Esophagus (tissue), 2 donors: ENCODE measurements around the gene ALG1. TPM values are rescaled to one million over a fixed set of nuclear protein-coding genes. Genes with fewer than 3 reads are reported as not detected.
A peak's percentile ranks its signal among the peaks of the same experiment; 100 is the strongest.
"Not testable (repeated sequence)": the region's sequence is repeated elsewhere in the genome, so short reads cannot be mapped to it uniquely, and the experiment has no call there.

Source experiments
- H3K27ac ChIP-seq, 2 donors: one replicate each; pipeline ENCODE4 v1.5.1; 2013; ENCODE audit warnings: low read depth in 2 of 2, mild to moderate bottlenecking in 2 of 2, inconsistent platforms in 1 of 2, low read length in 1 of 2, moderate library complexity in 1 of 2
- H3K27me3 ChIP-seq, 2 donors: one replicate each; pipeline ENCODE4 v1.6.1; 2013; ENCODE audit warnings: low read length in 2 of 2, control low read depth in 1 of 2, mild to moderate bottlenecking in 1 of 2; ENCODE audit not compliant: insufficient read depth in 2 of 2, control insufficient read depth in 1 of 2
- H3K36me3 ChIP-seq, 2 donors: one replicate each; pipeline ENCODE4 v1.6.1; 2013; ENCODE audit warnings: low read length in 1 of 2; ENCODE audit not compliant: control insufficient read depth in 2 of 2, insufficient read depth in 2 of 2
- H3K4me1 ChIP-seq, 2 donors: one replicate each; pipeline ENCODE4 v1.6.1; 2013; ENCODE audit warnings: low read length in 1 of 2; ENCODE audit not compliant: control insufficient read depth in 2 of 2, insufficient read depth in 2 of 2
- H3K4me3 ChIP-seq, 2 donors: one replicate each; pipeline ENCODE4 v1.5.1; 2013; ENCODE audit warnings: low read length in 2 of 2, mild to moderate bottlenecking in 2 of 2, low read depth in 1 of 2, moderate library complexity in 1 of 2
- H3K9me3 ChIP-seq, 2 donors: one replicate each; pipeline ENCODE4 v1.6.1; 2013; ENCODE audit warnings: mild to moderate bottlenecking in 2 of 2, low read depth in 1 of 2, low read length in 1 of 2, moderate library complexity in 1 of 2; ENCODE audit not compliant: control insufficient read depth in 2 of 2, insufficient read depth in 1 of 2
- WGBS, 2 donors: extraction: QIAGEN DNeasy Blood & Tissue Kit; methylation state at CpG; one replicate each; pipeline ENCODE4 v1.1.7; 2013; 5-methylcytosine and 5-hydroxymethylcytosine counted together
- polyA plus RNA-seq, 2 donors: library from polyadenylated mRNA; stranded (reverse); fragments of 200-250 nt; gene quantifications; one replicate each; pipeline ENCODE4 v1.2.3, GENCODE V29; 2013
- donor health status: healthy with polysubstance abuse.
- donor health status: Bipolar disorder and iron deficiency.

Gene ALG1
- polyA plus RNA-seq, 2 donors = 7.6 to 12.5 TPM

DNA sequence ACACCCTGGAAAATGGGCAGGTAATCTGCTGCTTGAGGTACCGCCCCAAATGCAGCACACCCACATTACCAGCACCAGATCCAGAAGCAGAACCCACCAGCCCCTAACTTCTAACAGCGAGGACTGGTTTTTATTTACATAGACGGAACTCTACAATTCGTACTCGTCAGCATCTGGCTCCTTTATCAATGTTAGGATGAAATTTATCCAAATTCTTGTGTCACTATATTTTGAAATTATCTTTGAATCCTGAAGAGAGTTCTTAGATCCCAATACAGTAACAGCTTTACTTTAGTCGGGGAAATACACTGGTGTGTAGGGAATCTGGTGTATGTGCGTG is 332 bp upstream of the ALG1 start:
- H3K4me1 ChIP-seq = peaks cover 0 to 3% of the 10 kb centered on the region in 2 donors
- peak overlapping the region; percentile 65 to 85 for H3K27ac ChIP-seq
- H3K36me3 ChIP-seq = peaks cover 3 to 11% of the 10 kb centered on the region in 2 donors
- no peaks in the 10 kb centered on the region for H3K9me3 ChIP-seq
- 48 to 49% methylated on average over 7 of the region's 7 CpGs for WGBS, 2 donors
- H3K4me3 ChIP-seq = peak overlapping the region; percentile 81 to 84
- H3K27me3 ChIP-seq = no peaks in the 10 kb centered on the region

DNA sequence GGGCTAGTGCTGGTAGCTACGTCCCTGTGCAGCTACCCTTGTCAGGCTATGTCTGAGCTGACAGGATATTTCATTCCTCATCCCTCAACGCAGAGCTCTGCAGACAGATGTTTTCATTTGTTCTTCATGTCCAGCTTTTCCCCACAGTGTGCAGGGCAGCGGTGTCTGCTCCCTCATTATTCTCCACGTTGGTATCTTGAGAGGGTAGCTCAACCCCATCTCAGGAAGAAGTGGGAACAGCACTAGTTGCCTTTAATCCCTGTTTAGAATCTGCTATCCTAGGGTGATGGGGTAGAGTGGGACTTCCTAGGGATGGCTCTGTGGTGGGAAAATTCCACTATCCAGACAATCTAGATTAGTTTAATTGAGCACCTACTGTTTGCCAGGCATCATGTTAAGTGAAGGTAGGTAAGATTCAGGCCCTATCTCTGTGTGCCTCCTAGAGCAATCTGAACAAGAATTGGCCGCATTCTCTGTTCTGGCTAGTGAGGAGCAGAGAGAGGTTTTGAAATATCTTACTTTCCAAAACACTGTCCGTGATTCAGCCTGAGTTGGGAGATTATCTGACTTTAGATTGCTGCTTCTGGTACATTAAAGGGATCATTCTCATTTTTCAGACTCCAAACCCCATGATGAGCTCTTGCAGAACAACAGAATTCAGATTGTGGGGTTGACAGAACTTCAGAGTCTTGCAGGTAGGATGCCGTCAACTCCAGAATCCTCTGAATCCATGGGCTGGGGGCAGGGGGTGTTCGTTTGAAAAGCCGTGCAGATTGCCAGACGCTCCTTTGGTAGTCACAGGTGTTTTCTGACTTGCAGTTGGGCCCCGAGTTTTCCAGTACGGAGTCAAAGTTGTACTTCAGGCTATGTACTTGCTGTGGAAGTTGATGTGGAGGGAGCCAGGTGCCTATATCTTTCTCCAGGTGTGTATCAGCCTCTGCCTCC is 963 bp downstream of the ALG1 start:
- no peaks in the 10 kb centered on the region for H3K27me3 ChIP-seq
- peak overlapping the region; percentile 16 to 65 for H3K27ac ChIP-seq
- peaks cover 3 to 16% of the 10 kb centered on the region in 2 donors for H3K36me3 ChIP-seq
- H3K4me3 ChIP-seq = peak overlapping the region; percentile 81 to 84
- H3K9me3 ChIP-seq = no peaks in the 10 kb centered on the region
- H3K4me1 ChIP-seq = peaks cover 0 to 3% of the 10 kb centered on the region in 2 donors
- 55 to 60% methylated on average over 12 of the region's 12 CpGs for WGBS, 2 donors

DNA sequence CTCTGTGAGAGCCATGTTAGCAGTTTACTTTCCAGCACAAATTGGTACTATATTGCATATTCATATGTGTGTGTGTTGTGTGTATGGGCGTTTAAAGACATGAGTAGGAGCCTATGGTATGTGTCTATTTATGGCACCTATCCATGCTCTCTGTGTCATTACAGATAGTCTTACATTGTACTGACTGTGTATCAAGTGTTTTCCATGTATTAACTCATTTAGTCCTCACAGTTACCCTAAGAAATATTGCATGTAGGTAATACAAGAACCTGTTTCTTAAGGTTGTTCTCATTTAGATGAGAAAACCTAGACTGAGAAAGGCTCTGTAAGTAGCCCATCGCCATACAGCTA is 1.6 kb downstream of the ALG1 start:
- no peak overlapping the region for H3K27ac ChIP-seq
- WGBS, 2 donors = 74 to 75% methylated on average over 2 of the region's 2 CpGs
- no peaks in the 10 kb centered on the region for H3K9me3 ChIP-seq
- H3K36me3 ChIP-seq = peaks cover 3 to 16% of the 10 kb centered on the region in 2 donors
- H3K27me3 ChIP-seq = no peaks in the 10 kb centered on the region
- no peak overlapping the region for H3K4me3 ChIP-seq
- peaks cover 0 to 3% of the 10 kb centered on the region in 2 donors for H3K4me1 ChIP-seq

DNA sequence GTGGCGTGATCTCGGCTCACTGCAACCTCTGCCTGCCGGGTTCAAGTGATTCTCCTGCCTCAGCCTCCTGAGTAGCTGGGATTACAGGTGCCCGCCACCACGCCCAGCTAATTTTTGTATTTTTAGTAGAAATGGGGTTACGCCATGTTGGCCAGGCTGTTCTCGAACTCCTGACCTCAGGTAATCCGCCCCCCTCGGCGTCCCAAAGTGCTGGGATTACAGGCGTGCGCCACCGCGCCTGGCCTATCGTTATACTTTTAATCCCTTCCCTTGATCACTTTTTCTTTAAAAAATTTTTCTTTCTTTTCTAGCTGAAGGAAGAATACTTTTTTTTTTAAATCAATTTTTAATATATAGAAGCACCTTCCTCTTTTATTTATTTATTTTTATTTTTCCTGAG is 2.1 kb downstream of the ALG1 start:
- not testable (repeated sequence) for H3K9me3 ChIP-seq, H3K4me3 ChIP-seq, H3K27ac ChIP-seq, H3K4me1 ChIP-seq, H3K27me3 ChIP-seq
- 95 to 96% methylated on average over 15 of the region's 15 CpGs for WGBS, 2 donors
- H3K36me3 ChIP-seq = peaks cover 3 to 16% of the 10 kb centered on the region in 2 donors

DNA sequence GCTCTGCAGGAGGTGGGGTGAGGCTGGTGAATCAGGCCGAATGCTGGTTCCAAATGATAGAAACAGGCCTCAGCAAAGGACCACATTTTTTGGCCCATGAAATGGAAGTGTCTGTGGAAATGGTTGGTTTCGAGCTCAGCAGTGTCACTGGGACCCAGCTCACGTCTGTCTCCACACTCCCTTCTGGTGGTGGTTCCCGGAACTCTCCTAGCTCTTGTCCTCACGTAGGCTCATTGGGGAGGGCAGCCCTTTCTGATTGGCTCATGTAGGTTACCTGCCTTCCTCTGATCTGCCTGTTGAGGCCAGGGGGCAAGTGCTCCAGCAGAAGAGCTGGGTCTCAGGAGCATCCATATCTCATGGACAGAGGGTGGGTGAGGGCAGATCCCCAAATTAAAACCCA is 4.0 kb downstream of the ALG1 start:
- H3K27ac ChIP-seq = no peak overlapping the region
- no peak overlapping the region for H3K4me3 ChIP-seq
- peaks cover 3 to 16% of the 10 kb centered on the region in 2 donors for H3K36me3 ChIP-seq
- peaks cover 0 to 3% of the 10 kb centered on the region in 2 donors for H3K4me1 ChIP-seq
- WGBS, 2 donors = 76 to 78% methylated on average over 5 of the region's 5 CpGs
- H3K27me3 ChIP-seq = no peaks in the 10 kb centered on the region
- H3K9me3 ChIP-seq = no peaks in the 10 kb centered on the region

DNA sequence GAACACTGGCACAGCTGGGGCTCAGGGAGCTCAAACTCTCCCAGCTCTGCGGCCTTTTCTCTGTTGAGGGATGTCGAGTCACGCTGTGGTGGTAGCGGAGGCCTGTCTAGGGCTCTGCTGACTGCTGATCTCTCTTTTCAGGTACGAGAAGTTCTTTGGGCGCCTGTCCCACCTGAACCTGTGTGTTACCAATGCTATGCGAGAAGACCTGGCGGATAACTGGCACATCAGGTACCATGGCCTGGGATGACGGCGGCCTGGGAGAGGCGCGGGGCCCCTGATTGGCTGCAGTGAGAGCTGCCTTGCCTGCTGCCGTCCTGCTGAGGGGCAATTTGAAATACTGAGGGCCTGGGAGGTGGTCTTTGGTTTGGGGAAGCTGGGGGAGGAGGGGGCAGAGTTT is 5.7 kb downstream of the ALG1 start:
- peaks cover 3 to 16% of the 10 kb centered on the region in 2 donors for H3K36me3 ChIP-seq
- H3K27me3 ChIP-seq = no peaks in the 10 kb centered on the region
- WGBS, 2 donors = 96 to 97% methylated on average over 13 of the region's 13 CpGs
- no peak overlapping the region for H3K27ac ChIP-seq
- no peak overlapping the region for H3K4me3 ChIP-seq
- peaks cover 0 to under 1% of the 10 kb centered on the region in 2 donors for H3K4me1 ChIP-seq
- H3K9me3 ChIP-seq = no peaks in the 10 kb centered on the region

DNA sequence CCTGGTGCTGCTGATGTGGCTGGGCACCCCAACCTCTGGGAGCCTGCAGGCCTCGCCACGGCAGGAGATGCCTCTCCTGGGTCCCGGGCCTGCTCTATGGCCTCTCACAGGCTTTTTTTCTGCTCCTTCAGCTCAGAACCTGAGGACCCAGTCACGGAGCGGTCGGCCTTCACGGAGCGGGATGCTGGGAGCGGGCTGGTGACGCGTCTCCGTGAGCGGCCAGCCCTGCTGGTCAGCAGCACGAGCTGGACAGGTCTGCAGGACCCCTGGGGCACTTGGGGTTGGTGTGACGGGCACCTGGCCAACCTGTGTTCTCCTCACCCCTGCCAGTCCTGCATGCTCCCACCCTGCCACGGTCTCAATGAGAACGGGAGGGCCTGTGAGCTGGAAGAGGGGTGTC is 7.0 kb downstream of the ALG1 start:
- 92 to 95% methylated on average over 17 of the region's 17 CpGs for WGBS, 2 donors
- Histone ChIP-seq H3K4me3 (no peak overlapping the region), H3K36me3 (peaks cover 3 to 16% of the 10 kb centered on the region in 2 donors), H3K27me3 (no peaks in the 10 kb centered on the region), H3K4me1 (no peaks in the 10 kb centered on the region), H3K27ac (no peak overlapping the region), H3K9me3 (no peaks in the 10 kb centered on the region)

DNA sequence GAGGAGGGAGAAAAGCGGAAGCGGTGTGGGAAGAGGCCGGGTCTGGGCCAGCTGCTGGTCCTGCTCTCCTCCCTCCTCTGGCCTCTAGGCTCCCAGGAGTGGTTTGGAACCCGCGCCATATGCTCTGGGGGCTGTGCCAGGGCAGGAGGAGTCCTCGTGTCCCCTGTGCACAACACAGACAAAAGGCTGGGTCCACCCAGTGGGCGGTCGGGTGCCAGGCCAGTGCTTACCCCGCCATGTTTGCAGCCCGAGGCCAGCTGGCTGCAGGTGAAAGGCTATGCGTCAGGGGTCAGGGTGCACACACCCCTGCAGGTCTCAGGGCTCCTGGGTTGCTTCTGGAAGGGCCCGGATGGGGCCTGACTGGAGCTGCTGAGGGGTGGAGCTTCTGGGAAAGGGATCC is 8.8 kb downstream of the ALG1 start:
- H3K4me3 ChIP-seq, H3K9me3 ChIP-seq, H3K4me1 ChIP-seq, H3K27me3 ChIP-seq, H3K27ac ChIP-seq: not testable (repeated sequence)
- whole genome bisulfite sequencing, 2 donors = 68 to 70% methylated on average over 12 of the region's 12 CpGs
- H3K36me3 ChIP-seq = peaks cover 0 to 13% of the 10 kb centered on the region in 2 donors

DNA sequence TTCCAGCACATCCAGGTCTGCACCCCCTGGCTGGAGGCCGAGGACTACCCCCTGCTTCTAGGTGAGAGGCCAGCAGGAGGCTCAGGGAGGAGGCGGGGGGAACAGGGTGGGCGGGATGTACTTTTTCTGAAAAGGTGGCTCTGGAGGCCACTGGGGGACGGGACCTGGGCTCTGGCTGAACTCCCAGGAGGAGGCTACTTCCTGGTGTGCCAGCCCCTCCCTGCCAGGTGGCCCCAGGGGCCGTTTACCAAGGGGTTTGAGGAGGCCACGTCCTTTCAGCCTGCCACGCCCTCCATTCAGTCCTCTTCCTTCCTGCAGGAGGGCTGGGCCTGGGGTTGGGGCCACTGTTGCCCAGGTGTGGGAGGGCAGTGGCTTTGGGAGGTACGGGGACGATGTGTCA is 9.4 kb downstream of the ALG1 start:
- not testable (repeated sequence) for H3K27ac ChIP-seq, H3K27me3 ChIP-seq, H3K36me3 ChIP-seq, H3K4me1 ChIP-seq, H3K9me3 ChIP-seq, H3K4me3 ChIP-seq
- WGBS, 2 donors = 59 to 61% methylated on average over 9 of the region's 9 CpGs

DNA sequence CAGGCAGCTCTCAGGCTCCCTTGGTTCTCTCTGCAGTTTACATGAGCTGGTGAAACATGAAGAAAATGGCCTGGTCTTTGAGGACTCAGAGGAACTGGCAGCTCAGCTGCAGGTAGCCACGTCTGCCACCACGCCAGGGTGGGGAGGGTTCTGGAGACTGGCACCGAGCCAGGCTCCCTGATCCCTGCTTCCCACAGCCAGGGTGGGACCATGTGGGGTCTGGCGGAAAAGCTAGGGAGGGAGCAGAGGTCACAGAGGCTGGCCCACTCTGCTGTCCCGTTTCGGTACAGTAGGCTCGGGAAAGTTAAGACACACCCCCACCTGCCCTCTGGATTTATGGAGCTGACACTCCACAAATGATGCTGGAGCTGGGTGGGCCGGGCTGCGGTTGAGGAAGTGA is 12.0 kb downstream of the ALG1 start:
- 75 to 89% methylated on average over 8 to 9 of the region's 9 CpGs for WGBS, 2 donors
- not testable (repeated sequence) for H3K27me3 ChIP-seq, H3K27ac ChIP-seq, H3K4me1 ChIP-seq, H3K9me3 ChIP-seq, H3K4me3 ChIP-seq, H3K36me3 ChIP-seq
